ENCODE results near the gene LILRA1.
"Not testable (repeated sequence)": the region's sequence is repeated elsewhere in the genome, so short reads cannot be mapped to it uniquely, and the experiment has no call there.

LILRA1 gene

DNA sequence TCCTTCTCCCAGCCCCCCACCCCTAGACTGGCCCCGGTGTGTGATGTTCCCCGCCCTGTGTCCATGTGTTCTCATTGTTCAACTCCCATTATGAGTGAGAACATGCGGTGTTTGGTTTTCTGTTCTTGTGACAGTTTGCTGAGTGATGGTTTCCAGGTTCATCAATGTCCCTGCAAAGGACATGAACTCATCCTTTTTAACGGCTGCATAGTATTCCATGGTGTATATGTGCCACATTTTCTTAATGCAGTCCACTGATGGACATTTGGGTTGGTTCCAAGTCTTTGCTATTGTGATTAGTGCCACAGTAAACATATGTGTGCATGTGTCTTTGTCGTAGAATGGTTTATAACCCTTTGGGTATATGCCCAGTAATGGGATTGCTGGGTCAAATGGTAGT is 15.2 kb upstream of the LILRA1 start:
- not testable (repeated sequence) for DNase-seq

DNA sequence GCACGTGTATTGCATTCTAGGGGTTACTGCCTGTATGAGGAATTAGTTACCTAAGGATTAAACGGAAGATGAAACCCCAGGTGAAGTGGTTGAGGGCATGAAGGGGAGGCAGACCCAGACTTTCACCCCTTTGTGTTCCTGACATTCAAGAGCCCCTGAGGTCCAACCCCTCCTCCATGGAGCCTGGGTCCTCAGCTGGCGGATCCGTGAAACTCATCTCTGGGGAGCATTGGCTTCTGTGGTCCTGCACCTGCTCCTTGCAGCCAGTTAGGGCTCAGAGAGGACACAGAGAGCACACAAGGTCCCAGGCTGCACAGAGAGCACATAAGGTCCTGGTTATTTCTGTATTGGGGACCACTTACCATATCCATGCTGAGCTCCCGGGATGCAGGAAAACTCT is 7.0 kb upstream of the LILRA1 start:
- DNase-seq = no peak

DNA sequence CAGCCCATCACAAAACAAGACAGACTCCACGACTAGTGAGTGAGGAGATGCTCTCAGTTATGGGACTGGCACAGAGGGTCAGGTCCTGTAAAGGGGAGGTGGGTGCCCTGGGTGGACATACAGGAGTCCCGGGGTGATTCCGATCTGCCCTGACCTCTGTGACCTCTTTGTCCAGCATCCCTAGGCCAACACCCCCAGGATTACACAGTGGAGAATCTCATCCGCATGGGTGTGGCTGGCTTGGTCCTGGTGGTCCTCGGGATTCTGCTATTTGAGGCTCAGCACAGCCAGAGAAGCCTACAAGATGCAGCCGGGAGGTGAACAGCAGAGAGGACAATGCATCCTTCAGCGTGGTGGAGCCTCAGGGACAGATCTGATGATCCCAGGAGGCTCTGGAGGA is 6.4 kb upstream of the LILRA1 start:
- no peak for DNase-seq

DNA sequence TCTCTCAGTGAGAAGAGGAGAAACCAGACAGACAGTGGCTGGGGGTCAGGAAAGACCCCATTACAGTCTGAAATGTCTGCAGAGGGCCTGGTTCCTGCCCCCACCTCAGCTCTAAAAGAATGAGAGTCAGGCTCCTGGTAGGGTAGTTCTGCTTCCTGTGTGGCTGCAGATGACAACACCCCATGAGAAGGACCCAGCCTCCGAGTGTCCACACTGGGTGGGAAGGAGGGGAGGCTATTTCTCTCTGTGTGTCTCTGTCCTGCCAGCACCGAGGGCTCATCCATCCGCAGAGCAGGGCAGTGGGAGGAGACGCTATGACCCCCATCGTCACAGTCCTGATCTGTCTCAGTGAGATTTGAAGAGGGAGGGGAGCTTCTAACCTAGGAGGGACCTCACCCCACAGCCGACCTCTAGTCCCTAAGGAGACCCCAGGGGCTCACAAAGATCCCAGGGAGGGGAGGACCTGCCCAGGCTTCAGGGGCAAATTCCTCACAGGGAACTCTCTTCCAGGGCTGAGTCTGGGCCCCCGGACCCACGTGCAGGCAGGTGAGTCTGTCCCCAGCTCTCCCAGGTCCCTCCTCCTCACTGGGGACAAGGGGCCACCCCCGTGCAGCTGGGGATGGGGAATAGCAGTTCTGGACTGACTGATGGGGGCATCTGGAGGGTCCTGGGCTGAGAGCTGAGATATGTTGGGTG is 647 bp downstream of the LILRA1 start:
- DNase-seq = not testable (repeated sequence)

DNA sequence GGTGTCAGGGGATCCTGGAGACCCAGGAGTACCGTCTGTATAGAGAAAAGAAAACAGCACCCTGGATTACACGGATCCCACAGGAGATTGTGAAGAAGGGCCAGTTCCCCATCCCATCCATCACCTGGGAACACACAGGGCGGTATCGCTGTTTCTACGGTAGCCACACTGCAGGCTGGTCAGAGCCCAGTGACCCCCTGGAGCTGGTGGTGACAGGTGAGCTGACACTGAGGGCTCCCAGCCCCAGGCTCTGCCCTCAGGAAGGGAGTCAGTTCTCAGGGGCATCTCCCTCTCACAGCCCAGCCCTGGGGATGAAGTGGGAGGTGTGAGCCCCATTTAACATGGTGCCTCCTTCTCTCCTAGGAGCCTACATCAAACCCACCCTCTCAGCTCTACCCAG is 1.3 kb downstream of the LILRA1 start:
- no peak for DNase-seq

DNA sequence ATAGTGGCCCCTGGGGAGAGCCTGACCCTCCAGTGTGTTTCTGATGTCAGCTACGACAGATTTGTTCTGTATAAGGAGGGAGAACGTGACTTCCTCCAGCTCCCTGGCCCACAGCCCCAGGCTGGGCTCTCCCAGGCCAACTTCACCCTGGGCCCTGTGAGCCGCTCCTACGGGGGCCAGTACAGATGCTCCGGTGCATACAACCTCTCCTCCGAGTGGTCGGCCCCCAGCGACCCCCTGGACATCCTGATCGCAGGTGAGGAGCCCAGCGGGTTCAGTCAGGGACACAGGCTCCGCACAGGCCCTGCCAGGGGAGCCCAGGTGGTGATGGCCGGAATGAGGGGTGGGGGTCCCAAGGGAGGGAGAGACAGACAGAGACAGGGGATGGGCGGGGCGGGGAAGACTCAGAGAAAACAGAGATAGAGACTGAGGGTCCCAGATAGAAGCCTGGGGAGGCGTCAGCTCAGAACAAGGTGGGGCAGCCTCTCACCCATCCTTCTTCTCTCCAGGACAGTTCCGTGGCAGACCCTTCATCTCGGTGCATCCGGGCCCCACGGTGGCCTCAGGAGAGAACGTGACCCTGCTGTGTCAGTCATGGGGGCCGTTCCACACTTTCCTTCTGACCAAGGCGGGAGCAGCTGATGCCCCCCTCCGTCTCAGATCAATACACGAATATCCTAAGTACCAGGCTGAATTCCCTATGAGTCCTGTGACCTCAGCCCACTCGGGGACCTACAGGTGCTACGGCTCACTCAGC is 2.4 kb downstream of the LILRA1 start:
- DNase-seq = not testable (repeated sequence)

DNA sequence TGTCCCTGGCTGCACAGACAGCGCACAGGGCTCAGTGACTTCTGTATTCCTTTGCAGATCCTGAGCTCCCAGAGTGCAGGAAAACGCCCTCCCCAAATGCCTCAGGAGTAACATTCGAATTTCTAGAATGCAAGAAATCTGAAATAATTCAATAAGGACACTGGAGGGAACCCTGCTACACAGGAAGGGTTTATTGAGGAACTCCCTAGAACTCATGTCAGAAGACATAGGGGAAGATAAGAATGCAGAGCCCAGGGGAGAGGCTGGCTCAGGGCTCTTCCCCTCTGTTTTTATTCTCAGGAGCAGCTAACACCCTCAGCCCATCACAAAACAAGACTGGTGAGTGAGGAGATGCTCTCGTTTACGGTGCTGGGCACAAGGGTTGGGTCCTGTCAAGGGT is 6.8 kb downstream of the LILRA1 start:
- no peak for DNase-seq

DNA sequence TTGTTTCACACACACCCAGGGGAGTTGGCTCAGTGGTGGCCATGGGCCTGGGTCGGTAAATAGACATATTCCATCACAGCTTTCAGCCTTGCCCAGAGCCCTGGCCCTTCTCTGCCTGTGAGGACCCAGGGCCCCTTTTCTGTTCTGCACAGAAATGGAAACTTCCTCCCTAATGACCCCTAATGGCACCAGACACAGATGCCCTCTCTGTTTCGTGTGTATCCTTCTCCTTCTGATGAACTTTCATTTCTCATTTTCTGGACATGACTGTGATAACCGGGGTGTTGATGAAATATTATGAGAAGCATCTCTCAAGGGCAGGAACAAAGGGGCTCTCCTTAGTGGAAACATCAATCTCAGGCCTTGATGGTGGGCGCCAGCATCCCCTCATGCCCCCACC is 12.8 kb downstream of the LILRA1 start:
- no peak for DNase-seq

DNA sequence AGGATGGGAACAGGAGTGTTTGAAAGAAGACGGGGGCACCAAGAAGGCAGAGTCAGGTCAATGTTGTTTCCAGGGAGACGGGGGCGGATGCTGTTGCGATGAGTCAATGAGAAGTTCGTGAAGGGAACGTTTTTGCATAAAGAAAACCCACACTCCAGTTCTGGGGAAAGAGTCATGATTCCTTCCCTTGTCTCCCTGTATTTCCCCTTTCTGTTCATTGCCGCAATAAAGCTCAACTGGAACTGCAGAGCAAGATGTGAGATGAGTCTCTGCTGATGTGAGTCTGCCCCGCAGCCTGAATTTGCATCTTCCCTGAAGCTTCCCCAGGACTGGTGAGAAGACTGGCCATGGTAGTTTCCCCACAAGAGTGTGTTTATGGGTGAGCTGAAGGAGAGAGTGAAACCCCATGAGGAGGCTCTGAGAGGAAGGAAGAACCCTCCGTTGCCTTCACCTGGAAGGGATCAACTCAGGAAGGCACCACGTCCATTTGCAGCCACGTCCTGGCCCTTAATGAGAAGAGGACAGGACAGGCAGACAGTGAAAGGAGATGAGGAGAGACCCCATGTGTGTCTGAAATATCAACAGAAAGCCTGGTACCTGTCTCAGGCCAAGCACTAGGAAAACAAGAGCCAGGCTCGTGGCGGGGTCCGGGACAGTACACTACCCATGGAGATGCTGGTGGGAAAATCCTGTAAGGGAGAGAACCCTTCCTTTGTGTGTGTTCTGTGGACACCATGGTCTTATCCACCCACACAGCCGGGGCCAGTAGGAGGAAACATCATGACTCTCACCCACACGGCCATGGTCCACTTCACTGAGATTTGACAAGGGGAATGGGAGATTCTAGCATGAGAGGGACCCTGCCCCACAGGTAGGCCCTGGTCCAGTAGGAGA is 13.7 kb downstream of the LILRA1 start:
- no peak for DNase-seq

DNA sequence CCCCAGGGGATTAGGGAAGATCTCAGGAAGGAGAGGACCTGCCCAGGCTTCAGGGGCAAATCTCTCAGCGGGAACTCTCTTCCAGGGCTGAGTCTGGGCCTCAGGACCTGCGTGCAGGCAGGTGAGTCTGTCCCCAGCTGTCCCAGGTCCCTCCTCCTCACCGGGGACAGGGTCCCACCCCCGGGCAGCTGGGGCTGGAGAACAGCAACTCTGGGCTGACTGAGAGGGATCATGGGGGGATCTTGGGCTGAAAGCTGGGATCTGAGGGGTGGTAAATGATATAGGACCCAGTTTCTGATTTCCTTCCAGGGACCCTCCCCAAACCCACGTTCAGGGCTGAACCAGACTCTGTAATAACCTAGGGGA is 14.3 kb downstream of the LILRA1 start:
- no peak for DNase-seq

DNA sequence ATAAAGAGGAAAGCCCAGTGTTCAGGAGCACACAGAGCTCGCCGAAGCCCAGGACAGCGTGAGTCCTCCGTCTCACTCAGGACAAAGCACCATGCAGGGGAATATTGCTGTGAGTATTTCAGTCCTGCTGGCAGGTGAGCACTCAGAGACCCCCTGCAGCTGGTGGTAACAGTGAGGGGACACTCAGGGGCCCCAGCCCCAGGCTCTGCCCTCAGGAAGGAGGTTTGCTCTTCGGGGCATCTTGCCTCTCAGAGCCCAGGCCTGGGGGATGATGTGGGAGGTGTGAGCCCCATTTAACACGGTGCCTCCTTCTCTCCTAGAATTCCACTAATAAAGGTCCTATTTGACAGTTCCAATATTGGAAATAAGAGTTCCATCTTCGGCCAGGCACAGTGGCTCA is 14.8 kb downstream of the LILRA1 start:
- no peak for DNase-seq

DNA sequence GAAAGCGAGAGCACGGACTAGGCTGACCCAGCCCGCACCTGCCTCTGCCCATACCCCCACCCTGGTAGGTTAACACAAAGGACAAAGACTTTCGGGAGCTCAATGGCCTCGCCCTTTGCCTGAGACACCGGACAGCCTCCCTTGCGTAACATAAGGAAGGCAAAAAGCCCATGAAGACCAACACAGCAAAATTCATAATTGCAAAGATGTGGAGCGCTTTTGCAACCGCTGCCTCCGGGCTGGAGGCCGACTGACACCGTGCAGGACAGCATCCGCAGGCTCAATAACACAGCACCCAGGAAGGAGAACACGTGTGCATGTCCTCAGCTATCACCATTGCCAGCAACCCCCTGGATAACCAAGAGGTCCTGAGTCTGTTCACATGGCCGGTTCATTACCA is 15.4 kb downstream of the LILRA1 start:
- no peak for DNase-seq

DNA sequence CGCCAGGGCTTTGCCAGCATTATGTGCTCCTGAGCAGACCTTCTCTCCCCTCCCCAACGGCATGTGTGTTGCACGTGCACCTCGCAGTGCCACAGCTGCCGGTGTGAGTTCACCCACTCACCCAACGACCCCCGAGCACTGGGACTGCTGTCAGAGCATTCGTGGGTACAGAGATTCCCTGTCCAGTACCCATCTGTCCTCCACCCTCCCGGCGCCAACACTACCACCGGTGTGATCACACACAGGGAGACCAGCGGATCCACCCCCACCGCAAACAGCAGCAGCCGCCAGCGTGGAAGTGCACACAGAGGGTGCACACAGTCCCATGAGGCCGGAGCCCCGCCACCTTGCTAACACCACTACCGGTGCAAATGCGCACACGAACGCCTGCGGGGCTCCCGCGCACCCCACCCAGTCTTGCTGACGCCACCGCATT is 15.9 kb downstream of the LILRA1 start:
- DNase-seq = no peak

DNA sequence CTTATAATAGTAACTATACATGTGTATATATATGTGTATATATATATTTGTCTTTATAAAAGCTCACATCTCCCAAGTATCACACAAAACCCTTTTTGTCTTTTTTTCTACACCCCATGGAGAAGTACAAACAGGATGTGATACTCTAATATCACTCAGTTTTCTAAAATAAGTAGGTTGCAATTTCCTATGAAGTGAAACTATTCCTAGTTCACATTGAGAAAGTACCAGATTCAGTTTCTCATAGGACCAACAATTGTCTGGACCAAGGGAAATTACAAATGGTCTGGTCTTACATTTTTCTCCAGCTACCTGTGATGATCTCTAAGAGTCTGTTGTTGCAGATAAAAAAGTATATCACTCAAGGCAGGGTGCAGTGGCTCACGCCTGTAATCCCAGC is 19.0 kb downstream of the LILRA1 start:
- DNase-seq = no peak

DNA sequence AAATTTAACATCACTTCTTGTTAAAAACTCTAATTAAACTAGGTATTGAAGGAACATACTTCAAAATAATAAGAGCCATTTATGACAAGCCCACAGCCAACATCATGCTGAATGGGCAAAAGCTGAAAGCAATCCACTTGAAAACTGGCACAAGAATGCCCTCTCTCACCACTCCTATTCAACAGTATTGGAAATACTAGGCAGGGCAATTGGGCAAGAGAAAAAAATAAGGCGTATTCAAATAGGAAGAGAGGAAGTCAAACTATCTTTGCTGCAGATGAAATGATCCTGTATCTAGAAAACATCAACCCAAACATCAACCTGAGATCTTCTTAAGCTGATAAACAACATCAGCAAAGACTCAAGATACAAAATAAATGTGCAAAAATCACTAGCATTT is 21.3 kb downstream of the LILRA1 start:
- no peak for DNase-seq

DNA sequence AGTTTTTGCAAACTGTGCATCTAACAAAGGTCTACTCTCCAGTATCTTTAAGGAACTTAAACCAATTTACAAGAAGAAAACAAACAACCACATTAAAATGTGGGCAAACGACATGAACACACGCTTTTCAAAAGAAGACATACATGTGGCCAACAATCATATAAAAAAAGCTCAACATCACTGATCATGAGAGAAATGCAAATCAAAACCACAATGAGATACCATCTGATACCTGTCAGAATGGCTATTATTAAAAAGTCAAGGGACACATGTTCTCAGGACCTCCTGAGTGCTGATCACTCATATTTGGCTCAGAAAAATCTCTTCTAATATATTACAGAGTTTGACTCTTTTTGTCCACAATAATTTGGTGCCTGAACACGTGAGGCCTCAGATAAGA is 22.6 kb downstream of the LILRA1 start:
- no peak for DNase-seq

DNA sequence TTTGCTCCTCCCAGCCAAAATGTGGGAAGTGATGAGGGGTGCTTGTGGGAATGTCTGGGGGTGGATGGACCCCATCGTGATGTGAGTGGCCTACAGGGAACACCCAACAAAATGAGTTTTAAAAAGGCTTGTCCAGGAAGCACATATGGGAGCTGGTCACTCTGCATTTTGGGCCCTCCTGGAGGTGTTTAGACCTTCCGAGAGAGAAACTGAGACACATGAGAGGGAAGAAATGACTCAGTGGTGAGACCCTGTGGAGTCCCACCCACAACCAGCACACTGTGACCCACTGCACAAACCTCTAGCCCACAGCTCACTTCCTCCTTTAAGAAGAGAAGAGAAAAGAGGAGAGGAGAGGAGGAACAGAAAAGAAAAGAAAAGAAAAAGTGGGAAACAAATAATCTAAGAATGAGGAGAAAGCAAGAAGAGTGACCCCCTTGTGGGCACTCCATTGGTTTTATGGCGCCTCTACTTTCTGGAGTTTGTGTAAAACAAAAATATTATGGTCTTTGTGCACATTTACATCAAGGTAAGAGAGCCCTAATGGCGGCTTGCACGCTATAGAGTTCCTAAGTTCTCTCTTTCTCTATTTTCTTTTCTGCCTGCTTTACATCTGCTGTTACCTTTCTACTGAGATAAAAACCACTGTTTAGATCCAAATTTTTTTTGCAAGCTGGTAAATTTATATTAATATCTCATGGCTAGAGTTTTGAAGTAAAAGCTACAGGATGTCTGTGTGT is 23.6 kb downstream of the LILRA1 start:
- DNase-seq = no peak

DNA sequence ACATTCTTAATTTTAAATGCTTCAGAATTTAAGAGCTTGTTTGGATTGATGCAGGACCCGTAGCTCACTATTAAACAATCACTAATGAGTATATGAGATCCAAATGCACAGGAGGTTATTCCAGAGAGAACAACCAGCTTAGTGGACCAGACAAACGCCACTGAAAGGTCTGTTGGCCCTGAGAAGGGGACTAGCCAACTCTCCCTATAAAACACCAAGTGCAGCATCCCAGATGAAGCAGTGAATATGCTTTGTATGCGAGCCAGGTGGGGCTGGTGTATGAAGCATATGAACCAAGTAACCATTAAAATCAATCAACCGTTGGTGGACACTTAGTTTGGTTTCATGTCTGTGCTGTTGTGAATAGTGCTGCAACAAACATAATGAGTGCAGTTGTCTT is 27.0 kb downstream of the LILRA1 start:
- DNase-seq = no peak

DNA sequence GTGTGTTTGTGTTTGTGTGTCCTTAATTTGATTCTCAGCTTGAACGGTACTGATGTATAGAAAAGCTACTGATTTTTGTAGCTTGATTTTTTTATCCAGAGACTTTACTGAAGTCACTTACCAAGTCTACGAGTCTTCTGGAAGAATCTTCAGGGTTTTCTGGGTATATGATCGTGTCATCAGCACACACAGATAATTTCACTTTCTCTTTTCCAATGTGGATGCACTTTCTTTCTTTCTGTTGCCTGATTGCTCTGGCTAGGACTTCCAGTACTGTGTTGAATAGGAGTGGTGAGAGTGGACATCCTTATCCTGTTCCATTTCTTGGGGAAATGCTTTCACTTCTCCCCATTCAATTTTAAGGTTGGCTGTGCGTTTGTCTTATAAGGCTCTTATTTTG is 29.0 kb downstream of the LILRA1 start:
- DNase-seq = no peak

DNA sequence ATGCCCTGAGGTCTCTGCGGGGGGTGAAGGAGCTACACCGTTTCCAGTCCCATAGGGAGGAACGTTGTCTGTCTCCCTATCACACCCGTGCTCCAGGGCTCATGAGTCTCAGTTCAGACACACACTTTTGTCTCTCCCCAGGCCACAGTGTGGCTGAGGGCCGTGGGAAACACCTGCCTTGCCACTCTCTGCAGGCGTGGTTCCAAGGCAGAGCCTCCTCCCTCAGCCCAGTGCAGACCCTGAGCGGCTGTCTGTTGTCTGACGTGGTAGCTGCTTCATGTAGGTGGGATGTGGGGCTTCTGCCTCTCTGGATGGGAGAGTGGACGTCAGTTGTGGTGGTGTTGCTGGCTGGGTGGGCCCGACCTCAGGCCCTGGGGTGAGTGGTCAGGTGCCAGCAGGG is 30.8 kb downstream of the LILRA1 start:
- DNase-seq = not testable (repeated sequence)

DNA sequence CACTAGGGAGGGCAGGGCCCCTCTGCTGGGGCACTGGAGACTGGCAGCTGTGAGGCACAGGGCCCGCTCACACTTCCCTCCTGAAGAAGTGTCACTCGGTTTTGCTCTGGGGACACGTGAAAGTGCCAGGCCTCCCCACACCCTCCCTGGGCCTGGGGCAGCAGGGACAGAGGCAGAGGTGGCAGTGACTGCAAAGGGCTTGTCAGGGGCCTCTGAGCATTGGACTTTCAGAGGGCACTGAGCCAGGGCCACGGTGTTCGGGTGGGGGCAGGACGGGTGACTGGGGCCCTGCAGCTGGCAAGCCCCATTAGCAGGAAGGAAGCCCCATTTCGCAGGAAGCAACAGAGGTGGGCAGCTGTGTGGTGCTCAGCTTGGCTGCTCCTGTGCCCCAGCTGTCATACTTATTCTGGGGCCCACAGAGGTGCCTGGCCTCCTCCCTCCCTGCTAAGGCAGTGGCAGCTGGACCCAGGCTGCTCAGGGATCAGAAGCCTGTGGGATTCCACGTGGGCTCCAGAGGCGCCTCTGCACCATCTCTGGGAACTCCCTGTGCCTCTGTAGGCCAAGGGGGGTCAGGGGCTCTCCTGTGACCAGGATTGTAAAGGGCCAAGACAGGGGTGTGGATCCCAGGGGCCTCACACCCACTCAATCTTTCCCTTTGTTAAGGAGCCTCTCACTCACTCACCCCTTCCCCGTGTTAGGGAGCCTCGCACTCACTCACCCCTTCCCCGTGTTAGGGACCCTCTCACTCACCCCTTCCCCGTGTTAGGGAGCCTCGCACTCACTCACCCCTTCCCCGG is 31.7 kb downstream of the LILRA1 start:
- DNase-seq = not testable (repeated sequence)

DNA sequence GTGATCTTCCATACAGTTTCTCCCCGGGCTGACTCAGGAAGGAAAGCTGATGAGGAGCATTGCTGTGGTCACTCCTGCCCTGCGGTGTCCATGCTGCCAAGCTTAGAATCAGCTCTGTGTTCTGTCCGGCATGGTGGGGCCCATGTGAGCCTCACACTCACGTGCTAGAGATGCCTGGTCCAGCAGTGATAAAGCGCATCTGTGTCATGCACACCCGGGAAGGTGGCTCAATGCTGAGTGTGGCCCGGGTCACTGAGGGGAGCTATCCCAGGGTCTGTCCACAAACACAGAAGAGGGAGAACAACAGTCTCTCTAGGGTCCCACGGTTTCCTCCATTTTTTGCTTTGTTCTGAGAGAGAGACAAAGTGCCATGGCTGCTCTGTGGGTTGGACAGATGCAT is 33.3 kb downstream of the LILRA1 start:
- DNase-seq = no peak
